Measurements from ENCODE around the gene UNC50.

Gene UNC50

GRCh38 chr2:98608116-98608961 is at the start of gene UNC50, which contains the start of gene COA5:
Gene UNC50, plus strand, starts transcription at chr2:98608589. Its CDS starts 1,171 bp downstream, at chr2:98609760.
Gene COA5, minus strand, starts transcription at chr2:98608512. Its CDS starts 107 bp downstream, at chr2:98608405.
- peak; percentile 81 for DNase-seq

- DNase-seq, result no peak
Observed at GRCh38 chr2:98558852-98559530, 49.4 kb upstream of the UNC50 start.

GRCh38 chr2:98559581-98559980 is 48.8 kb upstream of the UNC50 start:
- no peak for DNase-seq

- no peak for DNase-seq
Observed at GRCh38 chr2:98560256-98560771, 48.1 kb upstream of the UNC50 start.

GRCh38 chr2:98561018-98561417 is 47.4 kb upstream of the UNC50 start:
- DNase-seq, result no peak

- DNase-seq, result no peak
Observed at GRCh38 chr2:98561902-98562695, 46.3 kb upstream of the UNC50 start.

- DNase-seq, result no peak
Observed at GRCh38 chr2:98563394-98563793, 45.0 kb upstream of the UNC50 start.

GRCh38 chr2:98564541-98565132 is 43.8 kb upstream of the UNC50 start:
- DNase-seq, result no peak

- no peak for DNase-seq
Observed at GRCh38 chr2:98565286-98565860, 43.0 kb upstream of the UNC50 start.

- no peak for DNase-seq
Observed at GRCh38 chr2:98565941-98566340, 42.4 kb upstream of the UNC50 start.

GRCh38 chr2:98568161-98568956 is 40.0 kb upstream of the UNC50 start:
- DNase-seq, result no peak

- DNase-seq, result no peak
Observed at GRCh38 chr2:98569197-98569793, 39.1 kb upstream of the UNC50 start.

- no peak for DNase-seq
Observed at GRCh38 chr2:98569915-98570314, 38.5 kb upstream of the UNC50 start.

- DNase-seq, result no peak
Observed at GRCh38 chr2:98570356-98570755, 38.0 kb upstream of the UNC50 start.

- no peak for DNase-seq
Observed at GRCh38 chr2:98571121-98571701, 37.2 kb upstream of the UNC50 start.

GRCh38 chr2:98571796-98572195 is 36.6 kb upstream of the UNC50 start:
- no peak for DNase-seq

- DNase-seq, result no peak
Observed at GRCh38 chr2:98572211-98572610, 36.2 kb upstream of the UNC50 start.

GRCh38 chr2:98572676-98573075 is 35.7 kb upstream of the UNC50 start:
- no peak for DNase-seq

- DNase-seq, result no peak
Observed at GRCh38 chr2:98573426-98573825, 35.0 kb upstream of the UNC50 start.

GRCh38 chr2:98576666-98577312 is 31.6 kb upstream of the UNC50 start:
- DNase-seq, result no peak

Data from NCI-H1048 (cell line).